ENCODE data around the gene LDHD. TPM values are rescaled to one million over a fixed set of nuclear protein-coding genes. Genes with fewer than 3 reads are reported as not detected.

LDHD gene
- total and polyA plus RNA-seq, 9 of the 15 experiments (the other 6 are each of a cell fraction or from before 2014, with no cell fraction given): 0.19 to 0.86 (median 0.54) TPM; not detected in 3

DNA sequence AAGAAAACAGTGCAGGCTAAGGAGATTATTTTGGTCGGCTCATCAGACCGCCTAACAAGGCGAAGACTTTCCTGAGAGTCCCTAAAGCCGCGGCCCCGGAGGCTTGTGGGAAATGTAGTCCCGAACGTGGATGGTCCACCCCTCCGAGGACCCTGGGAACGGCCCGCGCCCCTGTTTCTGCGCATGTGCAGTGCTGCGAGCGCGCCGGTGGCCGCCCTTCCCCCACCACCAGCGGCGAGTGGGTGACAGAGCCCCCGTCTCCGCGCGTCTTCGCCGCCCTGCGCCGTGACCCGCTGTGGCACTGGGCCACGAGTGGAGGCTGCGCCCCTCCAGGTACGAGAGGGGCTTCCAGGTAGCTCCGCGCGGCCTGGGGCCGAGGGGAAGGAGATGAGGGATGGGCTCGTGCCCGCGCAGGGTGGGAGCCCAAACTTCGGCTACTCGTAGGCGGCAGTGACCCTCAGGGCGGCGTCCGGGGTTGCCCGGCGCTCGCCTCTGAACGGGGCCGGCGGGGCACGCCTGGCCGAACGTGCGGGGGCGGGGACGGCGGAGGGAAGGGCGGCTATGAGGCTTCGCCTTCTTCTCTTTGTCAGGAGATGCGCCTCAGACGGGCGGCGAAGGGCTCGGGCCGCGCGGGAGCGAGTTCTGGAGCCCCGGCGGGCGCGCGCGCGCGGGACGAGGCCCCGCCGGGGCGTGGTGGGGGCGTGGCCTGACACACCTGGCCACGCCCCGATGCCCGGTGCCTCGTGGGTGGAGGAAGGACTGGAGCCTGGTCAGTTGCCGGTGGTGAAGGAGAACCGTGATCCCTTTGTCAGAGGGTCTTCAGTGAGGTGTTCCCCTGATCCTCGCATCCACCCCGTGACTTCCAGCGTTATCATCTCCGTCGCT, 32.0 kb upstream of the LDHD start, which contains the start of gene ZFP1 (continued):
- TF ChIP-seq, protein P1, sequence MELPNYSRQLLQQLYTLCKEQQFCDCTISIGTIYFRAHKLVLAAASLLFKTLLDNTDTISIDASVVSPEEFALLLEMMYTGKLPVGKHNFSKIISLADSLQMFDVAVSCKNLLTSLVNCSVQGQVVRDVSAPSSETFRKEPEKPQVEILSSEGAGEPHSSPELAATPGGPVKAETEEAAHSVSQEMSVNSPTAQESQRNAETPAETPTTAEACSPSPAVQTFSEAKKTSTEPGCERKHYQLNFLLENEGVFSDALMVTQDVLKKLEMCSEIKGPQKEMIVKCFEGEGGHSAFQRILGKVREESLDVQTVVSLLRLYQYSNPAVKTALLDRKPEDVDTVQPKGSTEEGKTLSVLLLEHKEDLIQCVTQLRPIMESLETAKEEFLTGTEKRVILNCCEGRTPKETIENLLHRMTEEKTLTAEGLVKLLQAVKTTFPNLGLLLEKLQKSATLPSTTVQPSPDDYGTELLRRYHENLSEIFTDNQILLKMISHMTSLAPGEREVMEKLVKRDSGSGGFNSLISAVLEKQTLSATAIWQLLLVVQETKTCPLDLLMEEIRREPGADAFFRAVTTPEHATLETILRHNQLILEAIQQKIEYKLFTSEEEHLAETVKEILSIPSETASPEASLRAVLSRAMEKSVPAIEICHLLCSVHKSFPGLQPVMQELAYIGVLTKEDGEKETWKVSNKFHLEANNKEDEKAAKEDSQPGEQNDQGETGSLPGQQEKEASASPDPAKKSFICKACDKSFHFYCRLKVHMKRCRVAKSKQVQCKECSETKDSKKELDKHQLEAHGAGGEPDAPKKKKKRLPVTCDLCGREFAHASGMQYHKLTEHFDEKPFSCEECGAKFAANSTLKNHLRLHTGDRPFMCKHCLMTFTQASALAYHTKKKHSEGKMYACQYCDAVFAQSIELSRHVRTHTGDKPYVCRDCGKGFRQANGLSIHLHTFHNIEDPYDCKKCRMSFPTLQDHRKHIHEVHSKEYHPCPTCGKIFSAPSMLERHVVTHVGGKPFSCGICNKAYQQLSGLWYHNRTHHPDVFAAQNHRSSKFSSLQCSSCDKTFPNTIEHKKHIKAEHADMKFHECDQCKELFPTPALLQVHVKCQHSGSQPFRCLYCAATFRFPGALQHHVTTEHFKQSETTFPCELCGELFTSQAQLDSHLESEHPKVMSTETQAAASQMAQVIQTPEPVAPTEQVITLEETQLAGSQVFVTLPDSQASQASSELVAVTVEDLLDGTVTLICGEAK (IDR thresholded peaks at IDR 0.05): 0 out of 2 replicates have a peak, but pooled peaks have one; percentile 25
- TF ChIP-seq, protein P1 (CRISPR knock-in tag; IDR thresholded peaks at IDR 0.05): no peak
- no peak for TF ChIP-seq PYGO2 (tag; IDR thresholded peaks at IDR 0.05)
- no peak for TF ChIP-seq PATZ1 (CRISPR knock-in tag; IDR thresholded peaks at IDR 0.05; ENCODE audit: borderline replicate concordance)
- TF ChIP-seq TAL1 (IDR thresholded peaks at IDR 0.05): no peak
- peak; percentile 86 for TF ChIP-seq SAFB (IDR thresholded peaks at IDR 0.05; ENCODE audit: borderline replicate concordance, low read depth, low read length)
- peak; percentile 36; the same call in 1 of the 2 replicates for TF ChIP-seq THAP12 (CRISPR knock-in tag; IDR thresholded peaks at IDR 0.05)
- TF ChIP-seq GTF2A2 (tag; IDR thresholded peaks at IDR 0.05): no peak
- TF ChIP-seq MXD1 (CRISPR knock-in tag; IDR thresholded peaks at IDR 0.05; ENCODE audit: borderline replicate concordance, poor library complexity, severe bottlenecking): no peak
- no peak for TF ChIP-seq NCOA4 (IDR thresholded peaks at IDR 0.05; ENCODE audit: partially characterized antibody)
